NCI-H1417 (cell line): ENCODE results near the gene CFAP157.

Experiments used
- DNase-seq, 3 experiments: peaks; one replicate each; lab custom pipeline; 2025; lab: John Stamatoyannopoulos, UW

The CFAP157 gene

GRCh38 chr9:127693143-127693542, 13.6 kb upstream of the CFAP157 start:
- no peak for DNase-seq

GRCh38 chr9:127693697-127694096, 13.1 kb upstream of the CFAP157 start:
- no peak for DNase-seq

GRCh38 chr9:127694890-127695720, 11.7 kb upstream of the CFAP157 start:
- no peak for DNase-seq

- no peak for DNase-seq
These were observed 9.2 kb upstream of the CFAP157 start for GRCh38 chr9:127697575-127697974.

- no peak for DNase-seq
These were observed 8.4 kb upstream of the CFAP157 start for GRCh38 chr9:127698386-127698785.

GRCh38 chr9:127698985-127699670, 7.7 kb upstream of the CFAP157 start:
- peak in 1 of 3 experiments; percentile 91 for DNase-seq

- DNase-seq, result no peak
These were observed 6.6 kb upstream of the CFAP157 start for GRCh38 chr9:127700140-127700539.

GRCh38 chr9:127700594-127701255, 6.1 kb upstream of the CFAP157 start:
- peak in 1 of 3 experiments; percentile 18 for DNase-seq

- no peak for DNase-seq
These were observed 3.4 kb upstream of the CFAP157 start for GRCh38 chr9:127703289-127703946.

- no peak for DNase-seq
These were observed 1.0 kb upstream of the CFAP157 start for GRCh38 chr9:127705577-127706379.

- DNase-seq, result no peak
These were observed 978 bp downstream of the CFAP157 start for GRCh38 chr9:127707766-127708165.

- DNase-seq, result no peak
These were observed 2.3 kb downstream of the CFAP157 start for GRCh38 chr9:127708952-127709587.

- DNase-seq, result no peak
These were observed 3.5 kb downstream of the CFAP157 start for GRCh38 chr9:127710204-127710783.

- DNase-seq, result peak in 1 of 3 experiments; percentile 49
These were observed 4.5 kb downstream of the CFAP157 start for GRCh38 chr9:127711226-127711701.

GRCh38 chr9:127711831-127712274, 5.1 kb downstream of the CFAP157 start:
- peak in 2 of 3 experiments; percentile 93 to 96 for DNase-seq

- DNase-seq, result no peak
These were observed 5.6 kb downstream of the CFAP157 start for GRCh38 chr9:127712371-127712770.

- DNase-seq, result no peak
These were observed 6.1 kb downstream of the CFAP157 start for GRCh38 chr9:127712867-127713266.

GRCh38 chr9:127714020-127714750, 7.4 kb downstream of the CFAP157 start:
- peak in 1 of 3 experiments; percentile 20 for DNase-seq

GRCh38 chr9:127714951-127715469, 8.2 kb downstream of the CFAP157 start:
- no peak for DNase-seq
